ENCODE data around the gene SPEG. TPM values are rescaled to one million over a fixed set of nuclear protein-coding genes. Genes with fewer than 3 reads are reported as not detected.

SPEG gene
- total RNA-seq, 1 donor from 2014 or later: 145 TPM

- Histone ChIP-seq H3K27me3 (ENCODE audit: low read depth) (peaks cover 54% of the 10 kb centered on the region), H3K4me1 (peaks cover 40% of the 10 kb centered on the region), H3K36me3 (peaks cover 31% of the 10 kb centered on the region), H3K27ac (replicated peaks) (peak within 1 kb of the TSS; percentile 96), H3K9me3 (replicated peaks) (no peaks in the 10 kb centered on the region), H3K4me3 (peak within 1 kb of the TSS; percentile 75)
- peak; percentile 78 for DNase-seq
- intact Hi-C loops (cut with micrococcal nuclease): no loop called here
- TF ChIP-seq CTCF (IDR thresholded peaks at IDR 0.05; ENCODE audit: borderline replicate concordance): no peak
These were observed 16.3 kb upstream of the SPEG start, which contains the start of gene DES for GRCh38 chr2:219418155-219419011. Gene DES, plus strand, starts transcription at chr2:219418377. Its CDS starts 86 bp downstream, at chr2:219418463.

- Histone ChIP-seq H3K4me3 (peak overlapping the region; percentile 75), H3K36me3 (peaks cover 35% of the 10 kb centered on the region), H3K27ac (replicated peaks) (peak overlapping the region; percentile 96), H3K9me3 (replicated peaks) (no peaks in the 10 kb centered on the region), H3K4me1 (peaks cover 40% of the 10 kb centered on the region), H3K27me3 (ENCODE audit: low read depth) (peaks cover 50% of the 10 kb centered on the region)
- no peak for DNase-seq
- no peak for TF ChIP-seq CTCF (IDR thresholded peaks at IDR 0.05; ENCODE audit: borderline replicate concordance)
- intact Hi-C loops (cut with micrococcal nuclease): no loop called here
These were observed 15.7 kb upstream of the SPEG start for GRCh38 chr2:219419012-219419324.

- intact Hi-C loops (cut with micrococcal nuclease): no loop called here
- peaks cover 50% of the 10 kb centered on the region for H3K27me3 ChIP-seq (ENCODE audit: low read depth)
- peak; percentile 65 for DNase-seq
- peak overlapping the region; percentile 96 for H3K27ac ChIP-seq (replicated peaks)
- peak overlapping the region; percentile 75 for H3K4me3 ChIP-seq
- no peak for TF ChIP-seq CTCF (IDR thresholded peaks at IDR 0.05; ENCODE audit: borderline replicate concordance)
- peaks cover 35% of the 10 kb centered on the region for H3K36me3 ChIP-seq
- H3K9me3 ChIP-seq (replicated peaks): no peaks in the 10 kb centered on the region
- peaks cover 40% of the 10 kb centered on the region for H3K4me1 ChIP-seq
These were observed 15.1 kb upstream of the SPEG start for GRCh38 chr2:219419331-219420197.

GRCh38 chr2:219420687-219421086, 14.0 kb upstream of the SPEG start:
- DNase-seq: no peak
- H3K4me1 ChIP-seq: peaks cover 32% of the 10 kb centered on the region
- peak overlapping the region; percentile 96 for H3K27ac ChIP-seq (replicated peaks)
- H3K36me3 ChIP-seq: peaks cover 43% of the 10 kb centered on the region
- peak overlapping the region; percentile 75 for H3K4me3 ChIP-seq
- TF ChIP-seq CTCF (IDR thresholded peaks at IDR 0.05; ENCODE audit: borderline replicate concordance): no peak
- H3K9me3 ChIP-seq (replicated peaks): no peaks in the 10 kb centered on the region
- H3K27me3 ChIP-seq (ENCODE audit: low read depth): peaks cover 56% of the 10 kb centered on the region
- intact Hi-C loops (cut with micrococcal nuclease): no loop called here

GRCh38 chr2:219421323-219421722, 13.3 kb upstream of the SPEG start:
- Histone ChIP-seq H3K27me3 (ENCODE audit: low read depth) (peaks cover 62% of the 10 kb centered on the region), H3K4me1 (peaks cover 25% of the 10 kb centered on the region), H3K27ac (replicated peaks) (peak overlapping the region; percentile 96), H3K36me3 (peaks cover 49% of the 10 kb centered on the region), H3K9me3 (replicated peaks) (no peaks in the 10 kb centered on the region), H3K4me3 (peak overlapping the region; percentile 75)
- TF ChIP-seq CTCF (IDR thresholded peaks at IDR 0.05; ENCODE audit: borderline replicate concordance): no peak
- intact Hi-C loops (cut with micrococcal nuclease): no loop called here
- DNase-seq: no peak
